ENCODE measurements around the gene HNRNPD. TPM values are rescaled to one million over a fixed set of nuclear protein-coding genes. Genes with fewer than 3 reads are reported as not detected.

Gene HNRNPD
- total and polyA plus RNA-seq, 10 of the 15 experiments (the other 5 are each of a cell fraction or from before 2014, with no cell fraction given), result 76.6 to 882 (median 265) TPM

DNA sequence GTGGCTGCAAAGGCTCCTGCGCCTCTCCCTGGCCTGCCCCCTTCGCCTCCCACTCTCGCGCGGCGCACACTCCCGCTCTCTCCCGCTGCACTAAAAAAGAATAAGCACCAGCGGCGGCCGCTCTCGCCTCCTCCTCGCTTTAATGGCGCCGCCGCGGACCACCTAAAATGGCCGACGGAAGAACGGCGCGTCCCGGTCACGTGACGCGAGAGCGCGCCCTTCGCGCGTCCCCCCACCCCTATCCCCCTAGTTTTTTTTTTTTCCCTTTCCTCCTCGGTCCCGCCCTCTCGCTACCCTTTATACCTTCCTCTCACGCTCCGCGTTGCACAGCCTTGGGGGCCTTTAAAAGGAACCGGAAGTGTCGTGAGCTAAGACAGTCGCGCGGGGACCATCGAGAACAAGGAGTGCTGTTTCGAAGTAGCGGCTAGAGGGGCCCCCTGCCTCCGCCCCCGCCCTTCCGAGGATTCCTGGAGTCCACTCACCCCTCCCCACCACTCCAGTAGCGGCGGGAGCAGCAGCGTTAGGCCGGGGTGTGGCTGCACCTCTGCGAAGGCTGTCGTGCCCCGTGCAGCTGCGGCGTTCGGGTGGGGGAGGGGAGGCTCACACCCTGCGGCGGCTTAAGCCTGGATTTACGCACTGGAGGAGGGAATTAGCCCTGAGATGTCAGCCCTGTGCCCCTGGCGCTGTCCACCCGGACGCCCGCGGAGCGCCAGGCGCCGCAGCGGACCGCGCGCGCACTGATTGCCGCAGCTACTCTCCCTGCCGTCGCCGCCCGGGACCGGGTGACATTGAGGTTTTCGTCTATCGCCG is at the start of gene HNRNPD (continued):
- TF ChIP-seq GABPA (IDR thresholded peaks at IDR 0.05; ENCODE audit: low read depth), result peak; percentile 89
- no peak for TF ChIP-seq HDAC6 (IDR thresholded peaks at IDR 0.05; ENCODE audit: unreplicated experiment)
- TF ChIP-seq, protein P1, sequence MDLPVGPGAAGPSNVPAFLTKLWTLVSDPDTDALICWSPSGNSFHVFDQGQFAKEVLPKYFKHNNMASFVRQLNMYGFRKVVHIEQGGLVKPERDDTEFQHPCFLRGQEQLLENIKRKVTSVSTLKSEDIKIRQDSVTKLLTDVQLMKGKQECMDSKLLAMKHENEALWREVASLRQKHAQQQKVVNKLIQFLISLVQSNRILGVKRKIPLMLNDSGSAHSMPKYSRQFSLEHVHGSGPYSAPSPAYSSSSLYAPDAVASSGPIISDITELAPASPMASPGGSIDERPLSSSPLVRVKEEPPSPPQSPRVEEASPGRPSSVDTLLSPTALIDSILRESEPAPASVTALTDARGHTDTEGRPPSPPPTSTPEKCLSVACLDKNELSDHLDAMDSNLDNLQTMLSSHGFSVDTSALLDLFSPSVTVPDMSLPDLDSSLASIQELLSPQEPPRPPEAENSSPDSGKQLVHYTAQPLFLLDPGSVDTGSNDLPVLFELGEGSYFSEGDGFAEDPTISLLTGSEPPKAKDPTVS (IDR thresholded peaks at IDR 0.05; ENCODE audit: low read depth, low read length), result no peak
- peak; percentile 69 for TF ChIP-seq RELA (IDR thresholded peaks at IDR 0.05; ENCODE audit: borderline replicate concordance, partially characterized antibody)
- no peak for TF ChIP-seq SMC3 (IDR thresholded peaks at IDR 0.05; ENCODE audit: borderline replicate concordance, low read length)
- TF ChIP-seq, protein P2, sequence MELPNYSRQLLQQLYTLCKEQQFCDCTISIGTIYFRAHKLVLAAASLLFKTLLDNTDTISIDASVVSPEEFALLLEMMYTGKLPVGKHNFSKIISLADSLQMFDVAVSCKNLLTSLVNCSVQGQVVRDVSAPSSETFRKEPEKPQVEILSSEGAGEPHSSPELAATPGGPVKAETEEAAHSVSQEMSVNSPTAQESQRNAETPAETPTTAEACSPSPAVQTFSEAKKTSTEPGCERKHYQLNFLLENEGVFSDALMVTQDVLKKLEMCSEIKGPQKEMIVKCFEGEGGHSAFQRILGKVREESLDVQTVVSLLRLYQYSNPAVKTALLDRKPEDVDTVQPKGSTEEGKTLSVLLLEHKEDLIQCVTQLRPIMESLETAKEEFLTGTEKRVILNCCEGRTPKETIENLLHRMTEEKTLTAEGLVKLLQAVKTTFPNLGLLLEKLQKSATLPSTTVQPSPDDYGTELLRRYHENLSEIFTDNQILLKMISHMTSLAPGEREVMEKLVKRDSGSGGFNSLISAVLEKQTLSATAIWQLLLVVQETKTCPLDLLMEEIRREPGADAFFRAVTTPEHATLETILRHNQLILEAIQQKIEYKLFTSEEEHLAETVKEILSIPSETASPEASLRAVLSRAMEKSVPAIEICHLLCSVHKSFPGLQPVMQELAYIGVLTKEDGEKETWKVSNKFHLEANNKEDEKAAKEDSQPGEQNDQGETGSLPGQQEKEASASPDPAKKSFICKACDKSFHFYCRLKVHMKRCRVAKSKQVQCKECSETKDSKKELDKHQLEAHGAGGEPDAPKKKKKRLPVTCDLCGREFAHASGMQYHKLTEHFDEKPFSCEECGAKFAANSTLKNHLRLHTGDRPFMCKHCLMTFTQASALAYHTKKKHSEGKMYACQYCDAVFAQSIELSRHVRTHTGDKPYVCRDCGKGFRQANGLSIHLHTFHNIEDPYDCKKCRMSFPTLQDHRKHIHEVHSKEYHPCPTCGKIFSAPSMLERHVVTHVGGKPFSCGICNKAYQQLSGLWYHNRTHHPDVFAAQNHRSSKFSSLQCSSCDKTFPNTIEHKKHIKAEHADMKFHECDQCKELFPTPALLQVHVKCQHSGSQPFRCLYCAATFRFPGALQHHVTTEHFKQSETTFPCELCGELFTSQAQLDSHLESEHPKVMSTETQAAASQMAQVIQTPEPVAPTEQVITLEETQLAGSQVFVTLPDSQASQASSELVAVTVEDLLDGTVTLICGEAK (IDR thresholded peaks at IDR 0.05; ENCODE audit: borderline replicate concordance), result peak; percentile 87
- peak; percentile 91 for TF ChIP-seq ZBED1 (IDR thresholded peaks at IDR 0.05; ENCODE audit: borderline replicate concordance)
- TF ChIP-seq, protein P3, sequence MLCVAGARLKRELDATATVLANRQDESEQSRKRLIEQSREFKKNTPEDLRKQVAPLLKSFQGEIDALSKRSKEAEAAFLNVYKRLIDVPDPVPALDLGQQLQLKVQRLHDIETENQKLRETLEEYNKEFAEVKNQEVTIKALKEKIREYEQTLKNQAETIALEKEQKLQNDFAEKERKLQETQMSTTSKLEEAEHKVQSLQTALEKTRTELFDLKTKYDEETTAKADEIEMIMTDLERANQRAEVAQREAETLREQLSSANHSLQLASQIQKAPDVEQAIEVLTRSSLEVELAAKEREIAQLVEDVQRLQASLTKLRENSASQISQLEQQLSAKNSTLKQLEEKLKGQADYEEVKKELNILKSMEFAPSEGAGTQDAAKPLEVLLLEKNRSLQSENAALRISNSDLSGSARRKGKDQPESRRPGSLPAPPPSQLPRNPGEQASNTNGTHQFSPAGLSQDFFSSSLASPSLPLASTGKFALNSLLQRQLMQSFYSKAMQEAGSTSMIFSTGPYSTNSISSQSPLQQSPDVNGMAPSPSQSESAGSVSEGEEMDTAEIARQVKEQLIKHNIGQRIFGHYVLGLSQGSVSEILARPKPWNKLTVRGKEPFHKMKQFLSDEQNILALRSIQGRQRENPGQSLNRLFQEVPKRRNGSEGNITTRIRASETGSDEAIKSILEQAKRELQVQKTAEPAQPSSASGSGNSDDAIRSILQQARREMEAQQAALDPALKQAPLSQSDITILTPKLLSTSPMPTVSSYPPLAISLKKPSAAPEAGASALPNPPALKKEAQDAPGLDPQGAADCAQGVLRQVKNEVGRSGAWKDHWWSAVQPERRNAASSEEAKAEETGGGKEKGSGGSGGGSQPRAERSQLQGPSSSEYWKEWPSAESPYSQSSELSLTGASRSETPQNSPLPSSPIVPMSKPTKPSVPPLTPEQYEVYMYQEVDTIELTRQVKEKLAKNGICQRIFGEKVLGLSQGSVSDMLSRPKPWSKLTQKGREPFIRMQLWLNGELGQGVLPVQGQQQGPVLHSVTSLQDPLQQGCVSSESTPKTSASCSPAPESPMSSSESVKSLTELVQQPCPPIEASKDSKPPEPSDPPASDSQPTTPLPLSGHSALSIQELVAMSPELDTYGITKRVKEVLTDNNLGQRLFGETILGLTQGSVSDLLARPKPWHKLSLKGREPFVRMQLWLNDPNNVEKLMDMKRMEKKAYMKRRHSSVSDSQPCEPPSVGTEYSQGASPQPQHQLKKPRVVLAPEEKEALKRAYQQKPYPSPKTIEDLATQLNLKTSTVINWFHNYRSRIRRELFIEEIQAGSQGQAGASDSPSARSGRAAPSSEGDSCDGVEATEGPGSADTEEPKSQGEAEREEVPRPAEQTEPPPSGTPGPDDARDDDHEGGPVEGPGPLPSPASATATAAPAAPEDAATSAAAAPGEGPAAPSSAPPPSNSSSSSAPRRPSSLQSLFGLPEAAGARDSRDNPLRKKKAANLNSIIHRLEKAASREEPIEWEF (IDR thresholded peaks at IDR 0.05; ENCODE audit: insufficient replicate concordance, low read depth, low read length), result no peak
- TF ChIP-seq SIX5 (IDR thresholded peaks at IDR 0.05; ENCODE audit: low read depth, low read length, severe bottlenecking), result no peak
- peak; percentile 27; the same call in 1 of the 2 replicates for TF ChIP-seq SREBF1 (IDR thresholded peaks at IDR 0.05; ENCODE audit: low read length)
- TF ChIP-seq YY1 (IDR thresholded peaks at IDR 0.05; ENCODE audit: low read depth, low read length), result peak; percentile 99
- TF ChIP-seq, protein P4, sequence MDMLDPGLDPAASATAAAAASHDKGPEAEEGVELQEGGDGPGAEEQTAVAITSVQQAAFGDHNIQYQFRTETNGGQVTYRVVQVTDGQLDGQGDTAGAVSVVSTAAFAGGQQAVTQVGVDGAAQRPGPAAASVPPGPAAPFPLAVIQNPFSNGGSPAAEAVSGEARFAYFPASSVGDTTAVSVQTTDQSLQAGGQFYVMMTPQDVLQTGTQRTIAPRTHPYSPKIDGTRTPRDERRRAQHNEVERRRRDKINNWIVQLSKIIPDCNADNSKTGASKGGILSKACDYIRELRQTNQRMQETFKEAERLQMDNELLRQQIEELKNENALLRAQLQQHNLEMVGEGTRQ (IDR thresholded peaks at IDR 0.05; ENCODE audit: borderline replicate concordance, low read depth, low read length), result peak; percentile 92
- TF ChIP-seq, protein P5, sequence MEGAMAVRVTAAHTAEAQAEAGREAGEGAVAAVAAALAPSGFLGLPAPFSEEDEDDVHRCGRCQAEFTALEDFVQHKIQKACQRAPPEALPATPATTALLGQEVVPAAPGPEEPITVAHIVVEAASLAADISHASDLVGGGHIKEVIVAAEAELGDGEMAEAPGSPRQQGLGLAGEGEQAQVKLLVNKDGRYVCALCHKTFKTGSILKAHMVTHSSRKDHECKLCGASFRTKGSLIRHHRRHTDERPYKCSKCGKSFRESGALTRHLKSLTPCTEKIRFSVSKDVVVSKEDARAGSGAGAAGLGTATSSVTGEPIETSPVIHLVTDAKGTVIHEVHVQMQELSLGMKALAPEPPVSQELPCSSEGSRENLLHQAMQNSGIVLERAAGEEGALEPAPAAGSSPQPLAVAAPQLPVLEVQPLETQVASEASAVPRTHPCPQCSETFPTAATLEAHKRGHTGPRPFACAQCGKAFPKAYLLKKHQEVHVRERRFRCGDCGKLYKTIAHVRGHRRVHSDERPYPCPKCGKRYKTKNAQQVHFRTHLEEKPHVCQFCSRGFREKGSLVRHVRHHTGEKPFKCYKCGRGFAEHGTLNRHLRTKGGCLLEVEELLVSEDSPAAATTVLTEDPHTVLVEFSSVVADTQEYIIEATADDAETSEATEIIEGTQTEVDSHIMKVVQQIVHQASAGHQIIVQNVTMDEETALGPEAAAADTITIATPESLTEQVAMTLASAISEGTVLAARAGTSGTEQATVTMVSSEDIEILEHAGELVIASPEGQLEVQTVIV (IDR thresholded peaks at IDR 0.05; ENCODE audit: borderline replicate concordance, partially characterized antibody), result peak; percentile 96
- TF ChIP-seq PAX8 (IDR thresholded peaks at IDR 0.05), result no peak
